BE2C (cell line): Measurements from ENCODE around the gene CEP44.
A peak's percentile ranks its signal among the peaks of the same experiment; 100 is the strongest.

Experiments
- DNase-seq: peaks from one replicate; pipeline ENCODE4 v3.0.0-alpha.2; 2020
- H3K27me3 ChIP-seq: fragments of 250-450 bp; sonication (Bioruptor Pico); 2 replicates; pipeline ENCODE4 v1.5.1; 2020; ENCODE audit warnings: mild to moderate bottlenecking
- H3K36me3 ChIP-seq: fragments of 250-450 bp; sonication (Bioruptor Pico); 2 replicates; pipeline ENCODE4 v1.5.1; 2020; ENCODE audit warnings: mild to moderate bottlenecking
- H3K4me1 ChIP-seq: fragments of 250-450 bp; sonication (Bioruptor Pico); 2 replicates; pipeline ENCODE4 v1.5.1; 2020
- H3K4me3 ChIP-seq: 2 replicates; pipeline ENCODE4 v1.5.1; 2011; ENCODE audit warnings: low read depth, low read length
- H3K9me3 ChIP-seq: fragments of 250-450 bp; sonication (Bioruptor Pico); 2 replicates; pipeline ENCODE4 v1.5.1; 2020
- CTCF ChIP-seq: IDR thresholded peaks from 2 replicates; pipeline ENCODE4 v1.5.1; 2012; ENCODE audit warnings: mild to moderate bottlenecking, low read depth, low read length

CEP44 gene

GRCh38 chr4:174248407-174248806 lies 35.3 kb upstream of the CEP44 start:
- H3K4me3 ChIP-seq, result no peak overlapping the region
- peaks cover 64% of the 10 kb centered on the region for H3K36me3 ChIP-seq
- TF ChIP-seq CTCF, result no peak
- no peaks in the 10 kb centered on the region for H3K27me3 ChIP-seq
- no peak for DNase-seq
- H3K4me1 ChIP-seq, result peaks cover 28% of the 10 kb centered on the region
- H3K9me3 ChIP-seq, result no peaks in the 10 kb centered on the region

- no peak for DNase-seq
- Histone ChIP-seq H3K9me3 (no peaks in the 10 kb centered on the region), H3K4me1 (peaks cover 44% of the 10 kb centered on the region), H3K4me3 (no peak overlapping the region), H3K27me3 (no peaks in the 10 kb centered on the region), H3K36me3 (peaks cover 86% of the 10 kb centered on the region)
- TF ChIP-seq CTCF, result no peak
Measured at GRCh38 chr4:174252412-174252811, 31.3 kb upstream of the CEP44 start.

GRCh38 chr4:174254613-174255012 lies 29.1 kb upstream of the CEP44 start:
- H3K4me1 ChIP-seq, result peaks cover 34% of the 10 kb centered on the region
- H3K9me3 ChIP-seq, result no peaks in the 10 kb centered on the region
- H3K27me3 ChIP-seq, result no peaks in the 10 kb centered on the region
- DNase-seq, result no peak
- no peak for TF ChIP-seq CTCF
- no peak overlapping the region for H3K4me3 ChIP-seq
- peaks cover 95% of the 10 kb centered on the region for H3K36me3 ChIP-seq

- no peak overlapping the region for H3K4me3 ChIP-seq
- H3K9me3 ChIP-seq, result no peaks in the 10 kb centered on the region
- DNase-seq, result no peak
- no peak for TF ChIP-seq CTCF
- no peaks in the 10 kb centered on the region for H3K27me3 ChIP-seq
- peaks cover 93% of the 10 kb centered on the region for H3K36me3 ChIP-seq
- H3K4me1 ChIP-seq, result peaks cover 34% of the 10 kb centered on the region
Measured at GRCh38 chr4:174255374-174255773, 28.3 kb upstream of the CEP44 start.

GRCh38 chr4:174255786-174256185 lies 27.9 kb upstream of the CEP44 start:
- Histone ChIP-seq H3K4me1 (peaks cover 34% of the 10 kb centered on the region), H3K4me3 (peak overlapping the region; percentile 26), H3K36me3 (peaks cover 93% of the 10 kb centered on the region), H3K9me3 (no peaks in the 10 kb centered on the region), H3K27me3 (no peaks in the 10 kb centered on the region)
- peak; percentile 70 for DNase-seq
- no peak for TF ChIP-seq CTCF

- peak overlapping the region; percentile 26 for H3K4me3 ChIP-seq
- H3K36me3 ChIP-seq, result peaks cover 93% of the 10 kb centered on the region
- H3K4me1 ChIP-seq, result peaks cover 34% of the 10 kb centered on the region
- H3K27me3 ChIP-seq, result no peaks in the 10 kb centered on the region
- no peaks in the 10 kb centered on the region for H3K9me3 ChIP-seq
- no peak for TF ChIP-seq CTCF
- no peak for DNase-seq
Measured at GRCh38 chr4:174256277-174256713, 27.4 kb upstream of the CEP44 start.
